Omental fat pad (tissue), 4 donors: ENCODE results near the gene MT1G. TPM values are rescaled to one million over a fixed set of nuclear protein-coding genes. Genes with fewer than 3 reads are reported as not detected.

Experiments
- ATAC-seq: fragments of 150-250 bp; one replicate; pipeline ENCODE4 v1.9.1; 2016; ENCODE audit warnings: mild to moderate bottlenecking, moderate library complexity; ENCODE audit not compliant: low FRiP score
- DNase-seq: peaks from one replicate; pipeline ENCODE4 v3.0.0-alpha.2; 2019; ENCODE audit warnings: low spot score
- total RNA-seq, 4 donors: library from RNA; depleted of rRNA; stranded (reverse); fragments of >200 nt; gene quantifications; one replicate each; pipeline ENCODE4 v1.1.0, GENCODE V29; 2016
- TF ChIP-seq, protein P1 (sequence below), 3 donors: fragments of 450-650 bp; IDR thresholded peaks; one replicate each; pipeline ENCODE4 v1.5.1; 2016 to 2017; ENCODE audit warnings: antibody characterized with exemption in 3 of 3, mild to moderate bottlenecking in 3 of 3, moderate library complexity in 2 of 3

Gene MT1G
- total RNA-seq, 4 donors from 2014 or later, result 31.4 to 1,270 (median 197) TPM

DNA sequence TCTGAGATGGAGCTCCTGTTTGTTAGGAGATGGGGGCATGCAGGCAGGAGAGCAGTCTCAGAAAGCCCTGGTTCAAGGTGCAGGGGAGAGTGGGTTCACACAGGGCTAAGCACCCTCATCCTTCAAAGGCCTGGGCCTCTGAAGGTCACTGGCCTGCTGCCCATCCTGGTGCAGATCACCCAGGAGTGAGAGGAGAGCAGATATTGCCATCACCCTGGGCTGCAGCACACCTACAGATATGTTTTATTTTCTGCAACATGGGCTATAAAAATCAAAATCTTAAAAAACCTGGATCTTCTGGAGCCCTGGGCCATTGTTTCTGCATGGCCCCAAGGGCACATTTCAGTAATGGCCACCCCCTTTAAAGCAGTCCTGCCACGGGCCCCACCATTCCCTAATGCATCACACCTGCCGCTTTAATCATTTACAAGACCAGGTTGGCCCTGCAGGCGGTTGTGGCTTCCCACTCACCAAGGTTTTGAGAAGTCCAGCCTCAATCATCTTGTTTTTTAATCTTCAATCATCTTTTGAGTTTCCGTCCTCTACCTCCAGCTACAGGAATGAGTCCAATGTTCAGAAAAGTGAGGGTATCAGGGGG lies 41.7 kb upstream of the MT1G start:
- DNase-seq, result no peak
- TF ChIP-seq, protein P1, sequence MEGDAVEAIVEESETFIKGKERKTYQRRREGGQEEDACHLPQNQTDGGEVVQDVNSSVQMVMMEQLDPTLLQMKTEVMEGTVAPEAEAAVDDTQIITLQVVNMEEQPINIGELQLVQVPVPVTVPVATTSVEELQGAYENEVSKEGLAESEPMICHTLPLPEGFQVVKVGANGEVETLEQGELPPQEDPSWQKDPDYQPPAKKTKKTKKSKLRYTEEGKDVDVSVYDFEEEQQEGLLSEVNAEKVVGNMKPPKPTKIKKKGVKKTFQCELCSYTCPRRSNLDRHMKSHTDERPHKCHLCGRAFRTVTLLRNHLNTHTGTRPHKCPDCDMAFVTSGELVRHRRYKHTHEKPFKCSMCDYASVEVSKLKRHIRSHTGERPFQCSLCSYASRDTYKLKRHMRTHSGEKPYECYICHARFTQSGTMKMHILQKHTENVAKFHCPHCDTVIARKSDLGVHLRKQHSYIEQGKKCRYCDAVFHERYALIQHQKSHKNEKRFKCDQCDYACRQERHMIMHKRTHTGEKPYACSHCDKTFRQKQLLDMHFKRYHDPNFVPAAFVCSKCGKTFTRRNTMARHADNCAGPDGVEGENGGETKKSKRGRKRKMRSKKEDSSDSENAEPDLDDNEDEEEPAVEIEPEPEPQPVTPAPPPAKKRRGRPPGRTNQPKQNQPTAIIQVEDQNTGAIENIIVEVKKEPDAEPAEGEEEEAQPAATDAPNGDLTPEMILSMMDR (IDR thresholded peaks at IDR 0.05), result no peak
- ATAC-seq, result no peak

DNA sequence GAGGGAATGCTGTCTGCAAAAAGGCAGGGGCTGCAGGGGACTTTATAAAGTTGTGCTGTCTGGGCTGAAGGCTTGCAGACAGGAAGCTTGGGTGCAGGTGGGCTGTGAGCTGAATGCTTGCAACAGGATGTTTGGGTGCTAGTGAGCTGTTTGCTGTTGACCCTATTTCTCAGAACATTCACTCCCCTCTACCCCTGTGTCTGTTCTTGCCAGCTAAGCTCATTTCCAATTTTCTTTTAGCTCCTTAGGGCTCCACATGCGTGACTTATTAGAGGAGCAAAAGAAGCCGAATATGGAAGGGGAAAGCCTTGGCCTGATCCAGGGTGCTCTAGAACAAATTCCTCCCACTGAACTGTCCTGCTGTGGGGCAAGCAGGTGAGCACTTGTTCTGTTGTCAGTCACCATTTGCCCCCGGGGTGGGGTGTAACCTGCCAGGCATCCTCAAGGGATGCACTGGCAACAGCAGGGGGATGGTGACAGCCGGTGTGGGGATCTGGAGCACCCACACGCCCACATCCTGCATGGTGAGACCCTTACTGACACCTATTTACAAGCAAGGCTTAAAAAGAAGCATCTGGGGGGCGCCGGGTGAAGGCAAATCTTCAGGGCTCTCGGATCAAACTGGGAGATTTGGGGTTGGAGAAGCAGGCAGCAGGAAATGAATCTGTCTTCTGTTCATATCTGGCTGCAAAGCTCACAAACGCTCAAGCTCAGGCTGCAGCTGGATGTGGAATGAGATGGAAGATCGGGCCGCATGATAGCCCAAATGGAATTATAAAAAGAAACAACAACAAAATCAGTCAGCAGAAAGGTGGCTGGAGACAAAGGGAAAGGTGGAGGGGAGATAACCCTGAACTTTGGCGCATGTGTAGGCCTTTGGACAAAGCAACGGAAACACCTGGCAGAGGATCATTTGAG lies 40.9 kb upstream of the MT1G start:
- TF ChIP-seq, protein P1 (IDR thresholded peaks at IDR 0.05), result no peak
- DNase-seq (no peak), ATAC-seq (no peak)

DNA sequence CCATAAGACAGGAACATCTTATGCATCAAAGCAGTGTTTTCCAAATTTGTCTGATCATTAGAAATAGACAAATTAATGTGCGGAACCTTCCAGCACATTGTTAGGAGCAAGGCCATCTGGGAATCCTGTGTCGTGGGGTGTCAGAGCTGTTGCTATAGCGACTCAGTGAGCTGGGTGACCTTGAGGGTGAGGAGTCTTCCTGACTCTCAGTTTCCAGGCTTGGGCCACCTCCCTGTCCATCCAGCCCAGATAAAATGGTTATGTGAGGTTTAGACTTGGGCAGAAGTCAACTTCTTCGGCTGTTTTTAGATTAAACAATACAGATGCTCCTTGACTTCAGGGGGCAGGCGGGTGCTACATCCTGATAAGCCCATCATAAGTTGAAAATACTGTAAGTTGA lies 35.0 kb upstream of the MT1G start:
- no peak for DNase-seq
- TF ChIP-seq, protein P1 (IDR thresholded peaks at IDR 0.05), result no peak
- ATAC-seq, result no peak

DNA sequence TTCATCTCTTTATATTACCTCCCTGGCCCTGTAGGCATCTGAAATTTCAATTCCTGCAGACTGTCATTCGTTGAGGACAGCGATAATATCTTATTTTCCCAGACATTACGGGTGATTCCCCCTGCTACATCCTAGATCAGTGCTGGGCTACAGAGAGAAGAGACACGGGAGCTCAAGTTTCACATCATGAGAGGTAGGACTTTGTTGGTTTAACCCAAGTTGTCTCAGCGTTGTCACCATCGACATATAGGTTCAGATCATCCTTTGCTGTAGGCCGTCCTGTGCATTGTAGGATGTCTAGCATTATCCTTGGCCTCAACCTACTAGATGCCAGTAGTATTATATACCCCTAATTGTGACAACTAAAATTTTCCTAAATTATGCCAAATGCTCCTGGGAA lies 33.7 kb upstream of the MT1G start:
- DNase-seq (no peak), ATAC-seq (no peak)
- TF ChIP-seq, protein P1 (IDR thresholded peaks at IDR 0.05), result no peak

DNA sequence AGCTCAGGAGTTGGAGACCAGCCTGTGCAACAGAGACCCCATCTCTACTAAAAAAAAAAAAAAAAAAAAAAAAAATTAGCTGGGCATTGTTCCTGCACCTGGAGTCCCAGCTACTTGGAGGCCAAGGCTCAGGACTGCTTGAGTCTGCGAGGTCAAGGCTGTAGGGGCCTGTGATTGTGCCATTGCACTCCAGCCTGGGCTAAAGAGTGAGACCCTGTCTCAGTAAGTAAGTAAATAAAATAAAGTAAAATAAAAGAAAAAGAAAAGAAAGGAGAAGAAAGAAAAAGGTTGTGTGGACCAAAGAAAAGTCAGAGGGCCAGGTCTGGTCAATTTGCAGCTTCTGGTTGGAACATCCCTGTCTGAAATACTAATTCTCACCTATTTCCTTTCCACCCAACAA lies 32.8 kb upstream of the MT1G start:
- no peak for DNase-seq
- TF ChIP-seq, protein P1 (IDR thresholded peaks at IDR 0.05), result no peak
- no peak for ATAC-seq

DNA sequence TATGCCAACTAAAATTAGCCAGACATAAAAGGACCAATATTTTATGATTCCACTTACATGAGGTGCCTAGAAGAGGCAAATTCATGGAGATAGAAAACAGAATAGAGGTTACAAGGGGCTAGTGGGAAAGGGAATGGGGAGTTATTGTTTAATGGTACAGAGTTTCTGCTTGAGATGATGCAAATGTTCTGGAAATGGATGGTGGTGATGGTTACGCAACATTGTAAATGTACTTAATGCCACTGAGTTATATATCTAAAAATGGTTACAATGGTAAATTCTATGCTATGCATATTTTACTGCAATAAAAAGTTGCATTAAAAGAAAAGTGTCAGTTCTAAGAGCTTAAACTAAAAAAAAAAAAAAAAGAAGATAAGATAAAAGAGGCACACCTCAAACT lies 32.3 kb upstream of the MT1G start:
- DNase-seq, result no peak
- TF ChIP-seq, protein P1 (IDR thresholded peaks at IDR 0.05), result no peak
- ATAC-seq, result no peak
